Stimulated activated CD4-positive, alpha-beta T cell treated with anti-CD3 and anti-CD28 coated beads, TNF-alpha, amount 100 ng/mL, for 1 hour (primary cell): ENCODE data around the gene GINS2.

ENCODE experiments used
- DNase-seq, 3 donors: peaks; one replicate each; pipeline ENCODE4 v3.0.0-alpha.2; 2020; ENCODE audit warnings: low read depth in 3 of 3, low spot score in 1 of 3

GINS2 gene

GRCh38 chr16:85655216-85656129, 33.3 kb downstream of the GINS2 start:
- no peak for DNase-seq

DNA sequence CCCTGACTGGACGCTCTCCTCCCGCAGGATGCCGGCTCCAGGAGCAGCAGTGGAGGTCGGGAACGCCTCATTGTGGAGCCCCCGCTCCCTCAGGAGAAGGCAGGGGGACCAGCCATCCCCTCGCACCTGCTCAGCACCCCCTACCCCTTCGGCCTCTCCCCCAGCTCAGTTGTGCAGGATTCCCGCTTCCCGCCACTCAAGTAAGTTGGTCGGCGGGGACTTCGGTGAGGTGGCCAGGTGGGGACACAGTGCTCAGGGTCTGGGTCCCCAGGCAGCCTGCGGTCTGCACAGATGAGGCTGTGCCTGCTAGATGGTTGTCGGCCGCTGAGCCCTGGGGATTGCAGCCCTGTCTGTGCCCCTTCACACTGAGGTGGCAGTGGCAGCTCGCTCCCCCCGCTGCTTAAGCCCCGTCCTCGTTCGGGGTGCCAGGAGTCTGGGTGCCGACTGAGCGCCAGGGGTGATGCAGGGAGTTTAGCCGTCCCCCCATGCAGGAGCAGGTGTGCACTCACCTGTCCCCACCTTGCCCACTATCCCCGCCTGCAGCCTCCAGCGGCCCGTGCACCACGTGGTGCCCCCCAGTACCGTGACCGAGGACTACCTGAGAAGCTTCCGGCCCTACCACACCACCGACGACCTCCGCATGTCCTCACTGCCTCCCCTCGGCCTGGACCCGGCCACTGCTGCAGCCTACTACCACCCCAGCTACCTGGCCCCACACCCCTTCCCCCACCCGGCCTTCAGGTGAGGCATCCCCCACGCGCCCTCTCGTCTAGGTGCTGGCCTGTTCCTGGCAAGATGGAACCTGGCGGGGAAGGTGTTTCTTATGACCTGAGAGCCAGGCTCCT, 34.3 kb downstream of the GINS2 start:
- no peak for DNase-seq

DNA sequence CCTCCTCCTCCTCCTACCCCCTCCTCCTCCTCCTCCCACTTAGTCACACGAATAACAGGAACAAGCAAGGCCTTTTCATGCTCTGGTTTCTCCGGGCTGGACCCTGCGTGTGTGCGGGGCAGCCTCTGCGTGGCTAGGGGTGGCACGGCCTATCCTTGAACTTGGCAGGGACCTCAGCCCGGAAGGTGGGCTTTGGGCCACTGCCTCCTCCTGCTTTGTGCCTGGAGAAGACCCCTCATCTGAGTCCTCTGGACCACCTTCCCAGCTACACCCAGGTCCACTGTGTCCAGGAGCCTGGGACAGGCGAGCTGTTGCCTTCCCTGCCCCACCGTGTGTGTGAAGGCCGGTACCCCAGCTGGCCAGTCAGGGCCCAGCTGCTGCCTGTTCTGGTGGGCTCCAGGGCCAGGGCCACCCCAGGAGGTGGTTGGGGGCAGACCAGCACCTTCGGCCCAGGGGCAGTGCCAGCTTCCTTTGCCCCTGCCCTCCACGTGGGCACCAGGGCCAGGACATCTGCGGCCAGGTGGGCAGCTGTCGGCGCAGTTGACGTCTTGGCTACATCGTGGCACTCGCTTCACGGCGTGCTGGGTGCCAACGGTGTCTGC, 35.4 kb downstream of the GINS2 start:
- DNase-seq, result no peak

- DNase-seq, result no peak
These were observed 36.1 kb downstream of the GINS2 start for GRCh38 chr16:85652431-85653221.

GRCh38 chr16:85651629-85652430, 36.9 kb downstream of the GINS2 start:
- no peak for DNase-seq

GRCh38 chr16:85650844-85651628, 37.7 kb downstream of the GINS2 start:
- no peak for DNase-seq

DNA sequence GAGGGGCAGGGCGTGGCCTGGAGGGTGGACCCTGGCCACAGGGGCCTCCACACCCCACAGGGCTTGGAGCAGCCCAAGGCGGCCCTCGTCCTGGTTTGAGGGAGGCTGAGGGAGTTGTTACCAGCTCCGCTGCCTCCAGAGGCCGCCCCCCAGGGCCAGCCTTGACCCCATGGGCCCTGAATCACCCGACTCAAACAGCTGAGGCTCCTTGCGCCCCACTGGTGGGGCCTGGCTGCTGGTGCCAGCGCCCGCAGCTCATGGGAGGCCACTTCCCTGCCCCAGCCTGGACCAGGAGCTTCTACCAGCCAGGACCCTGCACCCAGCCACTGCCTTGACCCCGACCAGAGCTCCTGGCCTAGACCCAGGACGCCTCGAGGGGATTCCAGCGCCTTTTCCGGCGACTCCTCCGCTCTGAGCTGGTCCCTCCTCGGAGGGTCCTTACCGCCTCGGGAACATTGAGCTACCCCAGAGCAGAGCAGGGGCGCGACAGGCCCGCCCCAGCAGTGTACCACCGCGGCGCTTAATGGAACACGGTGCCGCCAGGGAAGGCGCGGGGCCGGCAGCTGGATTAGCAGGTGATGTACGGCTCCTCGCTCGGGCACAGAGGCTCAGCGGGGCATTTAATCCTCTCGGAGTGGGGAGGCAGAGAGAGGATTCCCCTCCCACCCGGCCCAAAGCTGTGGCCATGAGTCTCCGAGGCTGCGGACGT, 38.5 kb downstream of the GINS2 start:
- no peak for DNase-seq

DNA sequence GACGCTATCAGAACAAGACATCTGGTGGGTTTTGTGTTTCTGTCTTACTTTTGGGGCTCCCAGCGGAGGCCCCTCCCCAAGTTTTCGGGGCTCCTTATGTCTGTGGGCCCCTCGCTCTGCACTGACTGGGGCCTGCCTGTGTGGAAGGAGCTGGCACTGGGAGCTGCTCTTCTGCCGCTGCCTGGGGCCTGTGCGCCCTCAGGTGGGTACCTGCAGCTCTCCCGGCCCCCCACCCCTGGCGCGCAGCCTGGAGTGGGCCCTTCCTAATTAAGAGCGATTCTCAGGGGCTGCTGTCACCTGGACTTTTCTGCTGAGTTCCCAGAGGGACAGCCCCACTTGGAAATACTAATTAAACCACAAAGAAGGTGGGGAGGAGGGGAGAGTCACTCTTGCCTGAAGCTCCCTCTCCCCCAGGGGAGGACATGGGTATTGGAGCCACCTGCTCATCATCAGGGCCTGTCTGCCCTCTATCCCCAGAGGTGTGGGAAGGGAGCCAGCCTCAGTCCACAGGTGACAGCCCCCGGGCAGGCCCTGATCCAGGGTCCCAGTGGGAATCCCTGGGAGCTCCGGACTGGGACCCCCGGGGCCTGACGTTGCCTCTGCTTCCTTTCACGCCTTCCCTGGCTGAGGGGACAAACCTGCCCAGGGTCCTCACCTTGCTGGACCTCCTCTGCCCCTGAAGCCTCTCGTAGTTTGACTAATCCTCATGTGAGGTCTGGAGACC, 39.2 kb downstream of the GINS2 start:
- DNase-seq, result no peak

GRCh38 chr16:85648805-85649204, 39.9 kb downstream of the GINS2 start:
- no peak for DNase-seq

GRCh38 chr16:85648070-85648714, 40.6 kb downstream of the GINS2 start:
- no peak for DNase-seq

DNA sequence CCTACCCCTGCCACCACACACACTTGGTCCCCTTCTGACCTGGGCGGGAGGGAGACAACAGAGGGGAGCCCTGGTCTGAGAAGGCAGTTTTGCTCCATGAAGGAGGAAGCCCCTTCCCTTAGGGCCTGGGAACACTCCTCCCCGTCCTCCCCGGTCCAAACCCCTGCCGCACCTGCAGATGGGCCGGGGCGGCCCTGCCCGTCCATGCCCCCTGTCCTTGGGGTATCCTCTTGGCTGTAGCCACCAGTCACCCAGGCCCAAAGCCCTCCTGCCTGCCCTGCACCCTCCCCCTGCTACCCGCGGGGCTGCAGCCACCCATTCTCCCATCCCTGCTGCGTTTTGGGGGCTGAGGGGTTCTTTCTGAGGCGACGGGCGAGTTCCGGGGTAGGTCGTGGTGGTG, 41.8 kb downstream of the GINS2 start:
- no peak for DNase-seq

DNA sequence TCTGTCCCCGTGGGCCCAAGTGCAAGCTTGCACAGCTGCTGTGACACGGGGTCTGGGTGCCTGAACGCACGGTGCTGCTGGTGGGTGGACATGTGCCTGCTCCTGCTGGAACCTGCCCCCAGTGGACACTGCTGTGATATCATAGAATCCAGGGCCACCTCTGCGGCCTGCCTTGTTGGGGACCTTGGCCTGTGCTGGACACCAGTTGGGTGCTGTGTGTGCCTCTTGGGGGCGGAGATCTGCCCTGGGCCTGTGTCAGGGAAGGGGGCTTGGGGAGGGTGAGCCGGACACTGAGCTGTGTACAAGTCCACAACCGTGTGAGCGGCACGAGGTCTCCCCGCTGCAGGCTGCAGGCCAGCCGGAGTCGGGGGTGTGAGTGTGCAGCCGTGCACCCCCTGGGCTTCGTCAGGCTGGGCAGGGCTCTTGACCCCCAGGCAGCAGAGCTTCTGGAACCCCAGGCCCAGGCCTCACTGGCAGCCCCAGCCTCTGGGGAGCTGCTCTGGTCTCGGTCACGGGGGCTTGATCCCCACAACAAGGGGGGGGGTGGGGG, 42.3 kb downstream of the GINS2 start:
- no peak for DNase-seq

- no peak for DNase-seq
These were observed 43.6 kb downstream of the GINS2 start for GRCh38 chr16:85645021-85645589.

DNA sequence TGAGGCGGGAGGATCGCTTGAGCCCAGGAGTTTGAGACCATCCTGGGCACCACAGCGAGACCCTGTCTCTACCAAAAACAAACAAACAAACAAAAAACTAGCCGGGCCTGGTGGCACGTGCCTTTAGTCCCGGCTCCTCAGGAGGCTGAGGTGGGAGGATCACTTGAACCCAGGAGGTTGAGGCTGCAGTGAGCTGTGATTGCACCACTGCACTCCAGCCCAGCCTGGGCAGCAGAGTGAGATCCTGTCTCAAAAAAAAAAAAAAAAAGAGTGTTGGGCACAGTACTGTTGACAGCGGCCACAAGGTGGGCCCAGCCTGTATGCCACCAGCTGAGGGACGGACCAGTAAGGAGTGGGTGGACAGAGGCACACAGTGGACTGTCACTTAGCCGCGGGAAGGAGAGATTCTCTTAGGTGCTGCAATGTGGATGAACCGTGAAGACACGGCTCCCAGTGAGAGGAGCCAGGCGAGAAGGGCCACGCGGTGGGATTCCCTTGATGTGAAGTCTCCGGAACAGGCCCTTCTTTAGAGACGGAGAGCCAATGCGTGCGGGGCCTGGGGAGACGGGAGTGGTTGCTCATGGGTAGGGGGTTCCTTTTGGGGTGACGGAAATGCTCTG, 44.6 kb downstream of the GINS2 start:
- DNase-seq, result no peak

DNA sequence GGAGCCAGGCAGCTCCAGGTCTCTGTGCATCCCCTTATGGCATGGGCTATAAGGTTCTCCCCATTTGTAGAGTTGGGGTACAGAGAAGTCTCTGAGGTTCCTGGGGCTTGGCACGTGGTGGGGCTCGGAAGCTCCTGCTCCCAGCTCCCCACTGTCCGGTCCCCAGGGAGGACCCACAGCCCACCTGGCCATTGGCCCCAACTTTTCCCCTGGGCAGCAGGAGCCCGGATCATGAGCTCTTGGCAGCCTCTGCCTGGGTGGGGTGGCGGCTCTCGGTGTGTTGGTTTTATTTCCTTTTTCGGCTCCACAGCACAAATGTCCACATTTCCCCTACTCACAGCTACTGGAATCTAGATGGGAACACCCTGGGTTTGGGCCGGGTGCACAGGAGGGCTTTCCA, 45.1 kb downstream of the GINS2 start:
- DNase-seq, result no peak

DNA sequence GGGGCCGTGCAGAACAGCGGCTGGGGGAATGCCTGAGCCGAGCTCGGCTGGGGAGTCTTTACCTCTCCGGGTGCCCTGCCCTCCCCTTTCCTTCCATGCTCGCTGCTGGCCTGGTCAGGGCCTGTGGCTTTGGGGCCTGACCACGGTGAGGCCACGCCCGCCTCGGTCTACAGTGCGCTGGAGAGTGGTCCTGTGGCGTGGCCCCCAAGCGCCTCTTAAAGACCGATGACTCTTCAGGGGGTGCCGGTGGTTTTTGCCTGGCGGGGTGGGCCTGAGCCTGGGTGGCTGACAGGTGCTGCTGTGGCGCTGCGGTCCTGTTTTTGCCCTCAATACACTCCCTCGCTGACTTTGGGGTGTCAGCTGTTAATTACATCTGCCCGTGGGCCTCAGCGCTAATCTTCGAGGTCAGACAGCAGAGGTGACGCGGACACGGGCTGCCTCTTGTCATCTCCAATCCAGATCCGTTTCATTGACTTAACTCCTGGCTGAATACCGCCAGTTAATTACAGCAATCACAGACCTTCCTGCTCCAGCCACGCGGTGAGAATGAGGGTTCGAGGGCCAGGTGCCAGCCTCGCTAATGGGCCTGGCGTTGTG, 45.9 kb downstream of the GINS2 start:
- no peak for DNase-seq
